H1 (cell line): Measurements from ENCODE around the gene TSPAN9. TPM values are rescaled to one million over a fixed set of nuclear protein-coding genes. Genes with fewer than 3 reads are reported as not detected.

Experiments used
- CTCF ChIA-PET: fragments of 300-600 bp; sonication (Branson Sonifier 250); formaldehyde crosslinking; loops from one replicate; lab custom pipeline; 2021; ENCODE audit not compliant: partially characterized antibody; lab: Charles Lee
- POLR2A ChIA-PET: fragments of 300-600 bp; sonication (Branson Sonifier 250); formaldehyde crosslinking; loops from one replicate; lab custom pipeline; 2021; ENCODE audit warnings: inconsistent platforms; ENCODE audit not compliant: partially characterized antibody; lab: Charles Lee
- DNase-seq, 2 experiments: peaks; one replicate each; pipeline versions ENCODE4 v3.0.0 to v3.0.0-alpha.2; 2010 to 2022; ENCODE audit warnings: low spot score in 2 of 2, low read depth in 1 of 2, mixed read lengths in 1 of 2
- FAIRE-seq: peaks from 2 replicates; lab custom pipeline; 2011; peaks lifted over from hg19 to GRCh38; lab: Jason Lieb, UNC
- H2AFZ ChIP-seq: 2 replicates; pipeline ENCODE4 v1.8.1; 2012; ENCODE audit warnings: low read length, inconsistent platforms
- H2AK5ac ChIP-seq: 2 replicates; pipeline ENCODE4 v1.6.1; 2013; ENCODE audit warnings: low read depth, low read length
- H2BK120ac ChIP-seq: replicated peaks from 2 replicates; pipeline ENCODE3; 2013; ENCODE audit warnings: low read depth, low read length, inconsistent platforms
- H2BK12ac ChIP-seq: 2 replicates; pipeline ENCODE4 v1.6.1; 2013; ENCODE audit warnings: low read depth, low read length
- H2BK15ac ChIP-seq: 2 replicates; pipeline ENCODE4 v1.6.1; 2013; ENCODE audit warnings: low read length
- H2BK20ac ChIP-seq: 2 replicates; pipeline ENCODE4 v1.6.1; 2013; ENCODE audit warnings: low read length
- H2BK5ac ChIP-seq: 2 replicates; pipeline ENCODE4 v1.6.1; 2013; ENCODE audit warnings: low read depth, low read length
- H3K14ac ChIP-seq: 2 replicates; pipeline ENCODE4 v1.6.1; 2013; ENCODE audit warnings: inconsistent platforms; ENCODE audit not compliant: insufficient read length
- H3K18ac ChIP-seq: 2 replicates; pipeline ENCODE4 v1.6.1; 2013; ENCODE audit warnings: low read length; ENCODE audit errors: extremely low read depth
- H3K23ac ChIP-seq: 2 replicates; pipeline ENCODE4 v1.6.1; 2013; ENCODE audit warnings: inconsistent platforms; ENCODE audit not compliant: insufficient read length
- H3K23me2 ChIP-seq: 2 replicates; pipeline ENCODE4 v1.6.1; 2013; ENCODE audit warnings: low read depth, low read length
- H3K27ac ChIP-seq: 2 replicates; pipeline ENCODE4 v1.6.1; 2011; ENCODE audit warnings: low read depth, low read length, inconsistent platforms
- H3K27me3 ChIP-seq, 4 experiments: replicated peaks in 1 of 4; 1 replicate in 1 of 4; 2 replicates in 3 of 4; pipeline versions ENCODE4 v1.6.1 to v1.8.1; 2011 to 2013; ENCODE audit warnings: low read length in 3 of 4, mild to moderate bottlenecking in 3 of 4, inconsistent platforms in 2 of 4, mixed read lengths in 2 of 4, moderate library complexity in 1 of 4; ENCODE audit not compliant: control insufficient read depth in 3 of 4, insufficient read depth in 3 of 4; ENCODE audit errors: extremely low read depth in 1 of 4
- H3K36me3 ChIP-seq, 4 experiments: 2 replicates each; pipeline versions ENCODE4 v1.6.1 to v1.8.1; 2011 to 2013; ENCODE audit warnings: mild to moderate bottlenecking in 4 of 4, low read length in 3 of 4, moderate library complexity in 2 of 4, control low read depth in 1 of 4, inconsistent platforms in 1 of 4; ENCODE audit not compliant: insufficient read depth in 4 of 4, control insufficient read depth in 2 of 4
- H3K4ac ChIP-seq: replicated peaks from 2 replicates; pipeline ENCODE3; 2013; ENCODE audit warnings: low read length, low read depth, mixed read lengths, inconsistent platforms; ENCODE audit not compliant: insufficient read length
- H3K4me1 ChIP-seq, 4 experiments: replicated peaks in 1 of 4; 1 replicate in 1 of 4; 2 replicates in 3 of 4; pipeline versions ENCODE4 v1.6.1 to v1.8.1; 2011 to 2013; ENCODE audit warnings: low read length in 3 of 4, inconsistent platforms in 2 of 4, mixed read lengths in 1 of 4; ENCODE audit not compliant: insufficient read depth in 4 of 4, control insufficient read depth in 3 of 4
- H3K4me2 ChIP-seq, 2 experiments: 2 replicates each; pipeline versions ENCODE4 v1.6.1 to v1.8.1; 2011 to 2013; ENCODE audit warnings: low read depth in 2 of 2, low read length in 2 of 2, control low read depth in 1 of 2, inconsistent platforms in 1 of 2, mild to moderate bottlenecking in 1 of 2; ENCODE audit not compliant: insufficient read depth in 1 of 2
- H3K4me3 ChIP-seq, 4 experiments: fragments of 200-600, 300-600 bp in 1 of 4; sonication (generic), shearing (Covaris generic), sonication (Bioruptor Twin) in 1 of 4; 2 replicates each; pipeline versions ENCODE4 v1.5.1 to v1.8.1; 2011 to 2016; ENCODE audit warnings: low read length in 4 of 4, low read depth in 3 of 4, control low read depth in 2 of 4, inconsistent platforms in 2 of 4, mild to moderate bottlenecking in 2 of 4, mixed read lengths in 1 of 4, moderate library complexity in 1 of 4; ENCODE audit not compliant: insufficient read depth in 2 of 4; ENCODE audit errors: extremely low read depth in 1 of 4
- H3K56ac ChIP-seq: replicated peaks from 2 replicates; pipeline ENCODE3; 2013; ENCODE audit warnings: low read depth, mild to moderate bottlenecking, mixed read lengths, low read length, inconsistent platforms; ENCODE audit not compliant: insufficient read length
- H3K79me1 ChIP-seq: 2 replicates; pipeline ENCODE4 v1.6.1; 2013; ENCODE audit warnings: low read depth, low read length, control low read depth
- H3K79me2 ChIP-seq, 2 experiments: 2 replicates each; pipeline versions ENCODE4 v1.6.1 to v1.8.1; 2012 to 2013; ENCODE audit warnings: low read length in 2 of 2, mild to moderate bottlenecking in 2 of 2, inconsistent platforms in 1 of 2; ENCODE audit not compliant: insufficient read depth in 2 of 2, control insufficient read depth in 1 of 2
- H3K9ac ChIP-seq, 4 experiments: replicated peaks in 1 of 4; 1 replicate in 1 of 4; 2 replicates in 3 of 4; pipeline versions ENCODE4 v1.6.1 to v1.8.1; 2011 to 2013; ENCODE audit warnings: low read depth in 3 of 4, low read length in 3 of 4, control low read depth in 2 of 4, mild to moderate bottlenecking in 2 of 4, moderate library complexity in 2 of 4, inconsistent platforms in 1 of 4; ENCODE audit errors: extremely low read depth in 1 of 4
- H3K9me3 ChIP-seq, 2 experiments: 2 replicates each; pipeline versions ENCODE4 v1.6.1 to v1.8.1; 2012 to 2013; ENCODE audit warnings: mild to moderate bottlenecking in 2 of 2, moderate library complexity in 2 of 2, control low read depth in 1 of 2, inconsistent platforms in 1 of 2, low read depth in 1 of 2, low read length in 1 of 2, mixed read lengths in 1 of 2; ENCODE audit not compliant: insufficient read depth in 2 of 2
- H4K20me1 ChIP-seq, 2 experiments: replicated peaks in 1 of 2; 2 replicates each; pipeline versions ENCODE3 to v1.8.1; 2011 to 2013; ENCODE audit warnings: inconsistent platforms in 2 of 2, low read length in 2 of 2, mild to moderate bottlenecking in 1 of 2; ENCODE audit not compliant: insufficient read depth in 2 of 2, control insufficient read depth in 1 of 2
- H4K5ac ChIP-seq: 2 replicates; pipeline ENCODE4 v1.6.1; 2013; ENCODE audit warnings: low read length, low read depth, mixed read lengths, inconsistent platforms; ENCODE audit not compliant: insufficient read length
- H4K8ac ChIP-seq: 2 replicates; pipeline ENCODE4 v1.8.0; 2013; ENCODE audit warnings: mild to moderate bottlenecking, moderate library complexity, low read length, inconsistent platforms; ENCODE audit not compliant: insufficient read depth; ENCODE audit errors: extremely low read depth
- H4K91ac ChIP-seq: replicated peaks from 2 replicates; pipeline ENCODE3; 2013; ENCODE audit warnings: low read length, mixed read lengths, inconsistent platforms; ENCODE audit not compliant: insufficient read length
- ASH2L ChIP-seq: fragments of 200-600, 300-600 bp; sonication (generic); IDR thresholded peaks from one replicate; pipeline ENCODE4 v1.7.1; 2017; ENCODE audit warnings: low read length
- EP300 ChIP-seq, 2 experiments: IDR thresholded peaks; 1 replicate in 1 of 2; 2 replicates in 1 of 2; pipeline ENCODE4 v1.6.1; 2011 to 2012; ENCODE audit warnings: low read depth in 2 of 2, low read length in 2 of 2, mild to moderate bottlenecking in 2 of 2, borderline replicate concordance in 1 of 2, inconsistent platforms in 1 of 2, moderate library complexity in 1 of 2
- EZH2 ChIP-seq: fragments of 200-600 bp; sonication (generic); IDR thresholded peaks from 2 replicates; pipeline ENCODE4 v1.7.1; 2012; ENCODE audit warnings: low read depth, mild to moderate bottlenecking, moderate library complexity, low read length, inconsistent platforms; ENCODE audit not compliant: severe bottlenecking
- POLR2A ChIP-seq, 2 experiments: IDR thresholded peaks; 1 replicate in 1 of 2; 2 replicates in 1 of 2; pipeline ENCODE4 v1.6.1; 2011; ENCODE audit warnings: low read depth in 2 of 2, low read length in 2 of 2, mild to moderate bottlenecking in 2 of 2; ENCODE audit errors: control extremely low read depth in 1 of 2
- TAF7 ChIP-seq: optimal IDR thresholded peaks from 2 replicates; pipeline ENCODE3; 2011; ENCODE audit warnings: low read depth, mild to moderate bottlenecking, inconsistent platforms, low read length, moderate library complexity, borderline replicate concordance
- TCF12 ChIP-seq: IDR thresholded peaks from 2 replicates; pipeline ENCODE4 v1.6.1; 2011; ENCODE audit warnings: low read depth, mild to moderate bottlenecking, low read length
- USF2 ChIP-seq: IDR thresholded peaks from 2 replicates; pipeline ENCODE4 v1.6.1; 2011; ENCODE audit warnings: low read length, improper control_type of control experiment
- YY1 ChIP-seq: IDR thresholded peaks from 2 replicates; pipeline ENCODE4 v1.6.1; 2011; ENCODE audit warnings: low read depth, mild to moderate bottlenecking, low read length
- WGBS, 2 experiments: shearing (Covaris generic) in 1 of 2; methylation state at CpG; one replicate each; pipeline versions ENCODE4 v1.1.6 to v1.1.7; 2013 to 2015; ENCODE audit warnings: low lambda C conversion rate in 2 of 2, mixed read lengths in 2 of 2, inconsistent platforms in 1 of 2, low coverage in 1 of 2, missing lambda C conversion rate in 1 of 2; ENCODE audit not compliant: insufficient replicate concordance in 2 of 2, insufficient coverage in 1 of 2, insufficient read length in 1 of 2; ENCODE audit errors: extremely low coverage in 1 of 2, missing lambda C conversion rate in 1 of 2; 5-methylcytosine and 5-hydroxymethylcytosine counted together
- polyA plus RNA-seq, 7 experiments: library from polyadenylated mRNA; depleted of rRNA in 3 of 7; stranded (reverse) in 5 of 7; unstranded in 2 of 7; fragments of >200 nt in 5 of 7; fragments of 200-250 nt in 2 of 7; gene quantifications; 1 replicate in 5 of 7; 2 replicates in 1 of 7; 4 replicates in 1 of 7; pipeline versions ENCODE4 v1.2.1 to v1.2.3, GENCODE V29; 2011 to 2013; ENCODE audit warnings: missing spikeins in 2 of 7, mixed read lengths in 2 of 7
- total RNA-seq: library from RNA; stranded (reverse); fragmentation: NEBNext Ultra II Directional; extraction: Animal tissue kit (Norgen Biotek cat#: 25700); gene quantifications from 2 replicates; pipeline ENCODE4 v1.2.1, GENCODE V29; 2021

Gene TSPAN9
- total and polyA plus RNA-seq, 2 of the 8 experiments (the other 6 are each of a cell fraction or from before 2014, with no cell fraction given), result 11.5 to 29.1 TPM

GRCh38 chr12:3228552-3228951, 151.4 kb downstream of the TSPAN9 start:
- Histone ChIP-seq H2AK5ac (no peak overlapping the region), H3K9me3 (peaks cover 0 to 3% of the 10 kb centered on the region in 2 experiments; a peak in 1 of 4 replicates), H3K4ac (no peak overlapping the region), H3K79me1 (peaks cover 2% of the 10 kb centered on the region; the same call in 1 of the 2 replicates), H3K23me2 (no peaks in the 10 kb centered on the region), H3K4me1 (peaks cover 0 to 33% (median 15%) of the 10 kb centered on the region in 4 experiments; a peak in 6 of 7 replicates), H2BK12ac (no peak overlapping the region), H3K79me2 (no peaks in the 10 kb centered on the region), H3K18ac (no peak overlapping the region), H4K91ac (no peak overlapping the region), H2BK20ac (no peak overlapping the region), H3K56ac (no peak overlapping the region), H3K4me2 (no peak overlapping the region), H3K36me3 (no peaks in the 10 kb centered on the region; a peak in 1 of 8 replicates), H2AFZ (no peak overlapping the region), H3K27ac (no peak overlapping the region), H4K5ac (no peak overlapping the region), H3K23ac (no peak overlapping the region), H2BK120ac (no peak overlapping the region), H2BK15ac (0 out of 2 replicates have a peak overlapping the region, but pooled peaks have one; percentile 46), H2BK5ac (no peak overlapping the region), H4K20me1 (peaks cover 0 to 9% of the 10 kb centered on the region in 2 experiments), H3K9ac (no peak overlapping the region), H3K27me3 (no peaks in the 10 kb centered on the region; a peak in 1 of 7 replicates), H3K4me3 (no peak overlapping the region), H3K14ac (no peak overlapping the region), H4K8ac (no peak overlapping the region)
- TF ChIP-seq YY1, result no peak
- no peak for TF ChIP-seq USF2
- no peak for TF ChIP-seq TCF12
- no peak for TF ChIP-seq POLR2A (IDR thresholded peaks at IDR 0.05; ENCODE audit: control extremely low read depth in 1 of 2, low read depth in 2 of 2, low read length in 2 of 2)
- no peak for TF ChIP-seq ASH2L
- no peak for TF ChIP-seq EZH2
- TF ChIP-seq EP300 (IDR thresholded peaks at IDR 0.05; ENCODE audit: borderline replicate concordance in 1 of 2, low read depth in 2 of 2, low read length in 2 of 2), result no peak
- no peak for TF ChIP-seq TAF7
- WGBS, 2 experiments, result 94% methylated on average over 5 of the region's 5 CpGs; no CpG with 5 or more reads in 1 of the 2 experiments
- DNase-seq (no peak), FAIRE-seq (no peak)
- ChIA-PET CTCF (interaction anchor here (0.8 to 3.0 kb wide), 9 partner anchors 21 to 92 kb away, joined by 3 to 24 read pairs (median 4); no protein-coding TSS in a partner anchor), POLR2A (interaction anchor here (1.2 kb wide), 1 partner anchor 9 kb away, joined by 3 read pairs; no protein-coding TSS in a partner anchor)
